HG02884 (cell line): ENCODE data around the gene SYNGR1.

Source experiments
- ATAC-seq: cut with Tn5 transposase; IDR thresholded peaks from one replicate; pipeline ENCODE4 v1.9.1; 2021; ENCODE audit warnings: mild to moderate bottlenecking, moderate library complexity; ENCODE audit not compliant: unreplicated experiment

The SYNGR1 gene

GRCh38 chr22:39368461-39368911, 18.7 kb downstream of the SYNGR1 start:
- ATAC-seq, result no peak

- no peak for ATAC-seq
These were observed 19.4 kb downstream of the SYNGR1 start for GRCh38 chr22:39369186-39369585.

- ATAC-seq, result no peak
These were observed 19.8 kb downstream of the SYNGR1 start for GRCh38 chr22:39369586-39369985.

- ATAC-seq, result no peak
These were observed 21.9 kb downstream of the SYNGR1 start for GRCh38 chr22:39371732-39372131.

- no peak for ATAC-seq
These were observed 24.4 kb downstream of the SYNGR1 start for GRCh38 chr22:39374191-39374590.

DNA sequence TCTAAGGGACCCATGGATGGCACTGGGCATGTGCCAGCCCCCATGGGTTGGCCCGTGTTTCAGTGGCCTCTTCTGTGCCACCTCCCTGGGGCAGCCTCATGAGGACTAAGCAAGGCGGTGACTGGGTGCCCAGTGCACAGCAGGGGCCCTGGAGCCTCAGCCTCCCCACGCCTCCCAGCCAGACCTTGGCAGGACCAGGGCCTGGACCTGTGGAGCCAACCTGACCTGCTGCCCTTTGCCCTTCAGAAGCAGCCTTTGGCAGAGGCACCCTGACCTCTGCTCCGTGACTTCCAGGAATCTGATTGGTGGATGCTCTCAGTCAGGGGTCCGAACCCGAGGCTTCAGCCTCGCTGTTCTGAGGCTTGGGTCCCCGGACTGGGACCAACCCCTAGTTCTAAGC, 25.0 kb downstream of the SYNGR1 start:
- no peak for ATAC-seq

DNA sequence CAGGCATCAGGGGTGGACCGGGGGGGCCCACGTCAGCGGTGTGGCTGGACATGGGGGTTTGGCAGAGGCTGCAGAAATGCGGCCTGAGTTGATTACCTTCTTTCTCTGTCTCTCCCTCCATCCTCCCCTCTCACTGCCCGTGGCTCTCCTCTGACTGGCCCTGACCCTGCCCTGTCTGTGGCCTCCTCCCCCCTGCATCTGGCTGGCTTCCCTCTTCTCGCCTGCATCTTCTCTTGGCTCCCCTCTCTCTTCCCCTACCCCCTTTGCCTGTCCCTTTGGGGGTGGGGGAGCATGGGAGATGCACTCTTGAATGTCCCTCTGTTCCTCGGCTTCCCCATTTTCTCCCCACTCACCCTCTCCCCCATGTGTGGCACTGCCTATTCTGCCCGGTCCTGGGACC, 25.9 kb downstream of the SYNGR1 start:
- no peak for ATAC-seq

- ATAC-seq, result no peak
These were observed 30.3 kb downstream of the SYNGR1 start for GRCh38 chr22:39379756-39380730.

DNA sequence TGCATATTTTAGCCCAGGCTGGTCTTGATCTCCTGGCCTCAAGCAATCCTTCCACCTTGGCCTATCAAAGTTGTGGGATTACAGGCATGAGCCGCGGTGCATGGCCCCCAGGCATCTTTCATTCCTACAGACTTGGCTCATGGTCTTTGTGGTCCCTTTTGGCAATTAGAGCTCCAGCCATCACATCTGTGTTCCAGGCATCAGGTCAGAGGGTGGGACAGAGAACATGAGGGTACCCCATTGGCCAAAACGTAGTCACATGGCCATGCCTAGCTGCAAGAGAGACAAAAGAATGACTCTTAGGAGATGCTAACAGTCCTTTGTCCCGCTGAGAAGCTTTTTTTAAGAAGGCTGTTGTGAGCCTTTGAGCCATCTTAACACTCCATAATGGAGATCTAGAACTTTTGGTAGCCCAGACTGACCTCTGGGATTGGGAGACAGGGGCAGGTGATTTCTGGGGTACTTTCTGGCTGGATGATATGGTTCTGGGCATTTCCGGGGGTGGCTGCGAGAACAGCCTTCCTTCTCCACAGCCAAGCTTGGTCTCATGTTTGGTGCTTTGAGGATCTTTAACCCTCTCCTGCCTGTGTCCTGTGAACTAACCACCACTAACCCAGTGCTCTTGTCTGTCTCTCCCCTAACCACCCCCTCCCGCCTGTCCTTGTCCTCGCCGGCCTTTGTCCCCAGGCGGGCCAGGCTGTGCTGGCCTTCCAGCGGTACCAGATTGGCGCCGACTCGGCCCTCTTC, 31.4 kb downstream of the SYNGR1 start:
- no peak for ATAC-seq

DNA sequence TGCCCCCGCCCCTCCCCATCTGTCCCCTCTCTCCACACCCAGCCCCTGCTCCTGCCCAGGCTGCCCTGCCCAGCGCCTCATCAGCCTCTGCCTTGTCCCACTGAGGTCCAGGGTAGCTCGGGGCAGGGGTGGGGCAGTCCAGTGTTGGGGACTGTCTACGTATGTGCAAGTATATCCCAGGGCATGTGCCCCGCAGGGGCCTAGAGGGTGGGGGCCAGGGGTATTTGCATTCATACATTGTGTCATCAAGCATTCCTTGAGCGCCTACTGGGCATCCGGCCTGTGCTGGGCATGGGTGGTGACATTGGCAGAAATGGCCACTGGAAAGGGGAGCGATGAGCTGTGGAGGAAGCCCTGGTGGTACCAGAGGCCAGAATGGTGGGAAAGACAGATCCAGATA, 32.1 kb downstream of the SYNGR1 start:
- ATAC-seq, result no peak

- no peak for ATAC-seq
These were observed 32.6 kb downstream of the SYNGR1 start for GRCh38 chr22:39382410-39382809.

GRCh38 chr22:39383841-39384625, 34.2 kb downstream of the SYNGR1 start:
- ATAC-seq, result no peak

- ATAC-seq, result no peak
These were observed 35.1 kb downstream of the SYNGR1 start for GRCh38 chr22:39384750-39385480.

DNA sequence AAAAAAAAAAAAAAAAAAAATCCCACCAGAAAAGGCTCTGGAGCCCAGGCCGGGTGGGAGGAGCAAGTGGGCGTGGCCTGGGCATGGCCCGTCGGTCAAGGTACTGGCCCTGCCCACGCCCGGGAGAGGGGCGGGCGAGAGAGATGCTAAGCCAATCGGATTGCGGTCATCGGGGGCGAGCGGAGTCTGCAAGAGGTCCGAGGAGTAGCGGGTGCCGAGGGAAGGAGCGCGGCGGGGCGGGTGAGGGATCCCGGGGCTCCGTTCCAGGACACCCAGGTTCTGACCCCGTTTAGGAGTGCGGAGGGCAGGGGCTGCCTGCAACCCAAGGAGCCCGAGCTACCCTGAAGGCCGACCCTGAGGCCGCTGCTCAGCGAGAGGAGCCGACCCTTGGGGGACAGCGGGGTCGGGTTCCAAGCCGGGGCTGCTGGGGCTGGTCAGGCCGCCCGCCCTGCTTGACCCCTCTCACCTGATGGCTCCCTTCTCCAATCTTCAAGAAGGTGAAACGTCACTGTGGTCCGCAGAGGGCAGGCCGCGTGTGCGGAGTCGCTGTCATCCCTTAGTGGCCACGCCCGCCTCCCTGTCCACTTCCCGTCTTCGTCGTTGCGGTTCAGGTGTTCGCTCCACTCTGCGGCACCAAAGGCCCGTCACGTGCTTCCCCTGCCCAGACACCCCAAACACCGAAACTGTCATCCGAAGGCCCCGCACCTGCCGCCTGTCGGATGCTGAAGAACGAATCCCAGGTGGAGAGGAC, 38.6 kb downstream of the SYNGR1 start:
- ATAC-seq, result no peak

DNA sequence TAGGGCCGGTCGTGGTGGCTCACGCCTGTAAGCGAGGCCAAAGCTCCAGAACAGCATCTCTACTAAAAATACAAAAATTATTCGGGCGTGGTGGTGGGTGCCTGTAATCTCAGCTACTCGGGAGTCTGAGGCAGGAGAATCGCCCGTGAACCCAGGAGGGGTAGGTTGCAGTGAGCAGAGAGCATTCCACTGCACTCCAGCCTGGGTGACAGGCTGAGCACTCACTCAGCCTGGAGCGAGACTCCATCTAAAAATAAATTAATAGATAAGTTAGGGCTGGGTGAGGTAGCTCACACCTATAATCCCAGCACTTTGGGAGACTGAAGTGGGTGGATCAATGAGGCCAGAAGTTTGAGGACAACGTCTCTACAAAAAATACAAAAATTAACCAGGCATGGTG, 39.6 kb downstream of the SYNGR1 start:
- no peak for ATAC-seq

- no peak for ATAC-seq
These were observed 42.7 kb downstream of the SYNGR1 start for GRCh38 chr22:39392341-39392948.

- ATAC-seq, result no peak
These were observed 46.4 kb downstream of the SYNGR1 start for GRCh38 chr22:39395936-39396796.

DNA sequence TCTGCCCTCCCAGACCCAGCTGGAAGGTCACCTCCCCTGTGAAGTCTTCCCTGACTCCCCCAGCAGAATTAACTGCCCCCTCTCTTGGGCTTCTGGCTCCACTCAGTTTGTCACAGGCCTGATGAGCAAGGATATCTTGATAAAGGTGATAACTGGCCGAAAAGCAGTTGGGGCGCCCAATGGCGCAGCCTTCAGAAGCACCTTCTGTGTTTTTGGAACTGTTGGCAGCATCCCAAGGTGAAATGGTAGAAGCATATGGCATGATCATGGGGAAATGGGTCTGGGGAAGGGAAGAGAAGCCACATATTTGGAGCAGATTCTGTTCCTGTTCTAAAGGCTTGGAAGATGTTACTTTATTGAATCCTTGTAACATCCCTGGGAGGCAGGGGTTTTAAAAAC, 47.0 kb downstream of the SYNGR1 start:
- no peak for ATAC-seq

- no peak for ATAC-seq
These were observed 51.5 kb downstream of the SYNGR1 start for GRCh38 chr22:39401301-39401631.
